Left renal pelvis (tissue), 4 donors: ENCODE data around the gene FBF1. TPM values are rescaled to one million over a fixed set of nuclear protein-coding genes. Genes with fewer than 3 reads are reported as not detected.
"Not testable (repeated sequence)": the region's sequence is repeated elsewhere in the genome, so short reads cannot be mapped to it uniquely, and the experiment has no call there.

Source experiments
- DNase-seq, 4 donors: peaks; one replicate each; pipeline ENCODE4 v3.0.0-alpha.2; 2013; ENCODE audit warnings: low read depth in 4 of 4, low spot score in 3 of 4
- polyA plus RNA-seq, 4 donors: library from polyadenylated mRNA; unstranded; fragments of 120-200 nt; gene quantifications; one replicate each; pipeline ENCODE4 v1.2.1, GENCODE V29; 2013; ENCODE audit not compliant: insufficient read length in 4 of 4

The FBF1 gene, protein sequence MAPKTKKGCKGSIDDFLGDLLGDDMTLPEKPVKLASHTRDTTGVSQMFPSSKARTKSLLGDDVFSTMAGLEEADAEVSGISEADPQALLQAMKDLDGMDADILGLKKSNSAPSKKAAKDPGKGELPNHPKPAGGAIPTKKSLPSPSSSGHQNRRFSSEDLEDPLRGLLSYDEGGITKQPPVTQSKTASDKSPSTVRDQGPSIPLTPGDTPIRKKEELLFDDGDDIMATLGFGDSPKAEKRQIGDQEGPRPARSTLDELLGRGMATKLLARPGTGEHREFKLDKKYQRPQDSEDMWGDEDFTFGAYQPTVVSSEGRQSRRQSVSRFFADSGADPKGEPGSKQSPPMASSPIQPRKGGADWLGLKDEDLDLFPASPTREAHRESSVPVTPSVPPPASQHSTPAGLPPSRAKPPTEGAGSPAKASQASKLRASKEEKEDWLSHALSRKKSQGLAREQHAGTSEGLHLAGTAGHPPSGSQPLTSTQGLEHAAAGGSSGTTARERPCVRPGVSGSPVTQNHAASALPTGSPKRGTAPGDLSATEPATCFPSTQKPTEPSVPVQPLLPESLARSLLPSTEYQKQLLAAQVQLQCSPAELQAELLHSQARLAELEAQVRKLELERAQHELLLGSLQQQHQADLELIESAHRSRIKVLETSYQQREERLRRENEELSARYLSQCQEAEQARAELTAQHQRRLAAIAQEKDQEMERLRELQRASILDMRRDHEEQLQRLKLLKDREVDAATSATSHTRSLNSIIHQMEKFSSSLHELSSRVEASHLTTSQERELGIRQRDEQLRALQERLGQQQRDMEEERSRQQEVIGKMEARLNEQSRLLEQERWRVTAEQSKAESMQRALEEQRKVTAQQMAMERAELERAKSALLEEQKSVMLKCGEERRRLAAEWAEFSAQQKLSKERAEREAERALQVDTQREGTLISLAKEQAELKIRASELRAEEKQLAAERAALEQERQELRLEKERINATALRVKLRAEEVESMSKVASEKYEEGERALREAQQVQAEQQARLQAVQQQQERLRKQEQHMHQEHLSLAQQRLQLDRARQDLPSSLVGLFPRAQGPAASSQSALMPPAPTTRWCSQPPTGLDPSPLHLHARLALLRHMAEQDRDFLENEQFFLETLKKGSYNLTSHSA
- 10 to 100 TPM in 1 of 4 donors, 1 to 10 TPM in 3; 7.5 to 15.1 (median 8.2) TPM for polyA plus RNA-seq

DNA sequence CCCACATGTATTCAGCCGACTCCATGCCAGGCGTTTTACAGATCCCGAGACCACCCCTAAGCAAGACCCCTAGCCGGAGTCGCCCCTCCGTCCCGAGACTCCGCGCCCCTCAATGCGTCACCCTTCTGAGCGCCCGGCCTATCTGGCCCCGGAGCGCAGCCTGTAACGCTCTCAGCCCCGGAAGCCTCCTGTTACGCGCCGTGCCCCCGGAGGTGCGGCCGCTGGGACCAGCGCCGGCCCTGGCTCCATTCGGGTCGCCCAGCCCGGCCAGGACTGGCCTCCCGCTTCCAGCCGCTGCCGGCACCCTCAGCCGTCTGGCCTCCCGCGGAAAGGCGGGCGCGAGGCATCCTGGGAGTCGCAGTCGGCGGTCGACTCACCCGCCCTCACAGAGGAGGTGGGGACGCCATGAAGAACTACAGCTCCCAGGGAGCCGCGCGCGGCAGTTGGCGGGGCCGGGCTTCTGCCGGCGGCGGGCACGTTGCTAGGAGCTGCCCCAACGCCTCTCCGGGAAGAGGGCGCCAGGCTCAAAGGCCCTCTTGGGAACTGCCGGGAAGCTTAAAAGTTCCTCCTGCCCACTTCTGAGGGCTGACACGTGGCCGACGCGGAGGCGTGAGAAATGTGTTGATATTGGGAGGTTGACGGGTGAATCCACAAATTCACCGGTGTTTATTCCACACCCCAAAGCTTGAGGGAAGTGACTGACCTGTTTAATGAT lies at the start of gene FBF1:
FBF1 (minus strand) TSS at position 316 of the 715 bp plus-strand sequence. CDS start 2,893 bp downstream, outside the sequence.
- peak; percentile 73 to 85 (median 81) for DNase-seq

- DNase-seq: no peak
Observed at GRCh38 chr17:75987041-75987440, 46.2 kb upstream of the FBF1 start.

DNA sequence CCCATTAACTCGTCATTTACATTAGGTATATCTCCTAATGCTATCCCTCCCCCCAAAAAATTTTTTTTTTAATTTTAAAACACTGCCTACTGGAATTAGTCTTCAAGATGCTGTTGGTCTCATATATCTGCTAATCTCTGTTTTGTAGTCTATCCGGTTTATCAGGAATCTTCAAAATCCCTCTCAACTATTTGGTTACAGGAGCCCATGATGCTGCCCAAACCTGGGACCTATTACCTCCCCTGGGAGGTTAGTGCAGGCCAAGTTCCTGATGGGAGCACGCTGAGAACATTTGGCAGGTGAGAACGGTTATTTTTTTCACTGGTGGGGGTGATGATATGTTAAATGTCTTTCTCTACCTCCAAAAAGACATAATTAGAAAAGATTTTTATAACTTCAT lies 45.1 kb upstream of the FBF1 start:
- DNase-seq: no peak

- no peak for DNase-seq
Observed at GRCh38 chr17:75983501-75984181, 42.8 kb upstream of the FBF1 start.

- no peak for DNase-seq
Observed at GRCh38 chr17:75981019-75981615, 40.3 kb upstream of the FBF1 start.

- no peak for DNase-seq
Observed at GRCh38 chr17:75980188-75981018, 39.6 kb upstream of the FBF1 start.

DNA sequence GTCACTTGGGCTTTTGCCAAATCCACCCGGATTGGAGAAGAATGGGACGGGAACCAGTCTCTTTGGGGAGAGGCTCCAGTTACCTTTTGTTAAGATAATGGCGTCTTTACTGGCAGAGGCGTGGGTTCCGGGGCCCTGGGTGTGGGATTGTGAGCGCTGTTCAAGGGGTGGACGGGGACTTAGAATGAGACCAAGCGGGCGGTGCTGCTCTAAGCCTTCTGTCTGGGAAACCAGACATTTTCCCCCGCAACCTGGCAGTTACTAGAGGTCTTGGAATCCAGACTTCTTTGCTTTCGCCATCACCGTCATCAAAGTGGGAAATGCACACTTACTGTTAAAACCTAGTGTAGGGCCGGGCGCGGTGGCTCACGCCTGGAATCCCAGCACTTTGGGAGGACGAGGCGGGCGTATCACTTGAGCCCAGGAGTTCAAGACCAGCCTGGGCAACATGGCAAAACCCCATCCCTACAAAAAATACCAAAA lies 38.9 kb upstream of the FBF1 start:
- DNase-seq: no peak

GRCh38 chr17:75978938-75979704 lies 38.3 kb upstream of the FBF1 start, which contains the start of the genes ACOX1 and TEN1:
ACOX1 (minus strand) TSS chr17:75979166; CDS start chr17:75979073, 93 bp downstream.
TEN1 (plus strand) TSS chr17:75979240; CDS start chr17:75986193, 6,953 bp downstream.
- DNase-seq: peak; percentile 94 to 97 (median 96)

- no peak for DNase-seq
Observed at GRCh38 chr17:75976175-75976848, 35.5 kb upstream of the FBF1 start.

GRCh38 chr17:75975757-75976174 lies 34.9 kb upstream of the FBF1 start:
- no peak for DNase-seq

DNA sequence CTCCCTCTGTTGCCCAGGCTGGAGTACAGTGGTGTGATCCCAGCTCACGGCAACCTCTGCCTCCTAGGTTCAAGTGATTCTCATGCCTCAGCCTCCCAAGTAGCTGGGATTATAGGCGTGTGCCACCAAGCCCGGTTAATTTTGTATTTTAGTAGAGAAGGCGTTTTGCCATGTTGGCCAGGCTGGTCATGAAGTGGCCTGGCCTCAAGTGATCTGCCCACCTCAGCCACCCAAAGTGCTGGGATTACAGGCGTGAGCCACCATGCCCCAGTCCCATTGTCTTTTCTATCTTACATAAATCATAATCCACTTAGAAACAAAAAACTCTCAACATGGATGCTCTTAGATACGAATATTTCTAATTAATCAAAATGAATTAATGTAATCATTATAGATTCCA lies 34.3 kb upstream of the FBF1 start:
- not testable (repeated sequence) for DNase-seq

- DNase-seq: no peak
Observed at GRCh38 chr17:75970626-75971025, 29.8 kb upstream of the FBF1 start.

DNA sequence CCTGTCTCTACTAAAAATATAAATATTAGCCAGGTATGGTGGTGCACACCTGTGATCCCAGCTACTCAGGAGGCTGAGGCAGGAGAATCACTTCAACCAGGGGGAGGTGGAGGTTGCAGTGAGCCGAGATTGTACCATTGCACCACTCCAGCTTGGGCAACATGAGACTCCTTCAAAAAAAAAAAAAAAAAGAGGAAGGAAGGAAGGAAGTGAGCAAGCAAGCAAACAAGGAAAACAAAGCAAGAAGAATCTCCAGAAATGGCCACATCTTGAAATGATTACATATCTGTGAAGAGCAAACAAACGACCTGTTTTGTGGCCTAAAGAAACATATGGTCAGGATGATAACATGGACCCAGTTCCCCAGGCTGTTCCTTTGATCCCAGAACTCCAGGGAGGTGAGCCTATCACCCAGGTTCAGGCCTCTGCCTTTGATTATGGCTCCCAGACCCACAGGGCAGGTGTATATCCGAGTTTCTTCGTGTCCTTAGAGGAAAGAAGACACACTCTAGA lies 29.2 kb upstream of the FBF1 start:
- DNase-seq: no peak

- not testable (repeated sequence) for DNase-seq
Observed at GRCh38 chr17:75969044-75969443, 28.2 kb upstream of the FBF1 start.

DNA sequence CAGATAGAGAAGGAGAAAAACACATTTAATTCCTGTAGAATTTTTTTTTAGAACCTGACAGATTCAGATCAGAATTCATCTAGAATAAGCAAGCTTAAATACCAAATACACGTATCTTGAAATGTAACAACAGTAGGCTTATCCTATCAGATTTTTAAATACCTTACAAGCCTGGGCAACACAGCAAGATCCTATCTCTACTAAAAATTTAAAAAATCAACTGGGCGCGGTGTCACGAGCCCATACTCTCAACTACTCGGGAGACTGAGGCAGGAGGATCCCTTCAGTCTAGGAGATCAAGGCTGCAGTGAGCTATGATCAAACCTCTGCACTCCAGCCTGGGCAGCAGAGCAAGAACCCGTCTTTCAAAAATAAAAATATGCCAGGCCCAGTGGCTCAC lies 24.6 kb upstream of the FBF1 start:
- no peak for DNase-seq

DNA sequence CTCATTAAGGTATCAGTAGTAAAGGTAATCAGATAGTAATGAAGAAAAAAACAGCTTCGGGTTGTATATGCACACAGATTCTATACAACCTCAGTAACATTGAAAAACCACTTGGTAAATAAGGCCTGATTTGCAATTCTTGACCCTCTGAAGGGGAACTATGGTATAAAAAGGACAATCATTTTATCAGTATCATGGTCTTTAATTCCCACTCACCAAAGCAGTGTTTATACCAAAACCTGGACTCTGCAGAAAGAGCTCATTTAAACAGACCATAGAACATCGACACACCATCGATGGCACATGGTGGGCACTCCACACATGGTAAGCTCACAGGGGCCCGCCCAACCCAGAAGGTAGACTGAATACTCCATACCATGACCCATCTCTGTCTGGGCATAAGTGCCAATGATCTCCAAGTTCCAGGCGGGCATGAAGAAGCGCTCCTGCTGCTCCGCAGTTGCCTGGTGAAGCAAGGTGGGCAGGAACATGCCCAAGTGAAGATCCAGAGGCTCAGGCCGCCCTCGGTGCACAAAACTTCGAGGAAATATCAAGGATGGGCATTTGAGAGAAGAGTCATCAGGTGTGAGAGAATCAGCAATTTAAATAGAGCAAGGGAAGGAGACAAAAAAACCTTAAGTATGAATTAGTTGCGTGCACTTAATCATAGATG lies 19.1 kb upstream of the FBF1 start:
- no peak for DNase-seq
